Fibroblast of lung (primary cell): ENCODE data around the gene UGP2. TPM values are rescaled to one million over a fixed set of nuclear protein-coding genes. Genes with fewer than 3 reads are reported as not detected.
A peak's percentile ranks its signal among the peaks of the same experiment; 100 is the strongest.

Source experiments
- DNase-seq, 2 donors: peaks; one replicate each; pipeline versions ENCODE4 v3.0.0 to v3.0.0-alpha.2; 2010; ENCODE audit warnings: low read depth in 2 of 2
- H2AFZ ChIP-seq: 2 replicates; pipeline ENCODE4 v1.5.1; 2012; ENCODE audit warnings: low read length, control low read depth, inconsistent platforms
- H3K27ac ChIP-seq: 2 replicates; pipeline ENCODE4 v1.5.1; 2011; ENCODE audit warnings: low read length, control low read depth; ENCODE audit not compliant: insufficient read depth
- H3K27me3 ChIP-seq: 2 replicates; pipeline ENCODE4 v1.5.1; 2011; ENCODE audit warnings: mild to moderate bottlenecking, low read length; ENCODE audit not compliant: control insufficient read depth, insufficient read depth
- H3K36me3 ChIP-seq: 2 replicates; pipeline ENCODE4 v1.5.1; 2011; ENCODE audit warnings: low read length; ENCODE audit not compliant: control insufficient read depth, insufficient read depth
- H3K4me1 ChIP-seq: 2 replicates; pipeline ENCODE4 v1.5.1; 2011; ENCODE audit warnings: low read length; ENCODE audit not compliant: control insufficient read depth, insufficient read depth; ENCODE audit errors: extremely low read depth
- H3K4me2 ChIP-seq: 2 replicates; pipeline ENCODE4 v1.5.1; 2011; ENCODE audit warnings: low read length, control low read depth; ENCODE audit not compliant: insufficient read depth; ENCODE audit errors: extremely low read depth
- H3K4me3 ChIP-seq, 4 experiments: fragments of 200-600 bp in 1 of 4; sonication (generic) in 1 of 4; replicated peaks in 1 of 4; 2 replicates each; pipeline ENCODE4 v1.5.1; 2011 to 2016; ENCODE audit warnings: low read length in 4 of 4, low read depth in 3 of 4, mild to moderate bottlenecking in 3 of 4, control low read depth in 2 of 4, inconsistent platforms in 1 of 4, mixed read lengths in 1 of 4; ENCODE audit not compliant: insufficient read depth in 1 of 4; ENCODE audit errors: control extremely low read depth in 1 of 4
- H3K79me2 ChIP-seq: 2 replicates; pipeline ENCODE4 v1.5.1; 2012; ENCODE audit warnings: mild to moderate bottlenecking, low read length, inconsistent platforms; ENCODE audit not compliant: control insufficient read depth, insufficient read depth
- H3K9ac ChIP-seq: 2 replicates; pipeline ENCODE4 v1.5.1; 2011; ENCODE audit warnings: mild to moderate bottlenecking, low read length, control low read depth; ENCODE audit not compliant: insufficient read depth
- H3K9me3 ChIP-seq: 2 replicates; pipeline ENCODE4 v1.5.1; 2012; ENCODE audit warnings: low read depth, low read length; ENCODE audit not compliant: control insufficient read depth, insufficient read depth
- H4K20me1 ChIP-seq: 2 replicates; pipeline ENCODE4 v1.5.1; 2011; ENCODE audit warnings: low read length; ENCODE audit not compliant: control insufficient read depth, insufficient read depth; ENCODE audit errors: extremely low read depth
- EZH2 ChIP-seq: IDR thresholded peaks from 2 replicates; pipeline ENCODE4 v1.5.1; 2012; ENCODE audit warnings: low read length, control low read depth, mild to moderate bottlenecking; ENCODE audit errors: missing control alignments
- polyA plus RNA-seq, 2 donors: library from polyadenylated mRNA; depleted of rRNA in 1 of 2; stranded (reverse) in 1 of 2; unstranded in 1 of 2; fragments of >200 nt; gene quantifications; 2 replicates each; pipeline ENCODE4 v1.2.1, GENCODE V29; 2011 to 2012; ENCODE audit warnings: missing spikeins in 1 of 2
- total RNA-seq: library from RNA; depleted of rRNA; stranded (reverse); fragments of >200 nt; gene quantifications from 2 replicates; pipeline ENCODE4 v1.2.1, GENCODE V29; 2014
- TF ChIP-seq, protein P1 (sequence below), 2 donors: IDR thresholded peaks in 1 of 2; conservative IDR thresholded peaks in 1 of 2; 1 replicate in 1 of 2; 2 replicates in 1 of 2; pipeline ENCODE4 v1.5.1; 2011 to 2012; ENCODE audit warnings: low read length in 2 of 2, control low read depth in 1 of 2, inconsistent platforms in 1 of 2, low read depth in 1 of 2, mild to moderate bottlenecking in 1 of 2

The UGP2 gene
- total and polyA plus RNA-seq, 2 donors (not counting 1 experiment from before 2014, with no cell fraction given): 77.8 to 180 TPM

- no peak for TF ChIP-seq EZH2
- TF ChIP-seq, protein P1, sequence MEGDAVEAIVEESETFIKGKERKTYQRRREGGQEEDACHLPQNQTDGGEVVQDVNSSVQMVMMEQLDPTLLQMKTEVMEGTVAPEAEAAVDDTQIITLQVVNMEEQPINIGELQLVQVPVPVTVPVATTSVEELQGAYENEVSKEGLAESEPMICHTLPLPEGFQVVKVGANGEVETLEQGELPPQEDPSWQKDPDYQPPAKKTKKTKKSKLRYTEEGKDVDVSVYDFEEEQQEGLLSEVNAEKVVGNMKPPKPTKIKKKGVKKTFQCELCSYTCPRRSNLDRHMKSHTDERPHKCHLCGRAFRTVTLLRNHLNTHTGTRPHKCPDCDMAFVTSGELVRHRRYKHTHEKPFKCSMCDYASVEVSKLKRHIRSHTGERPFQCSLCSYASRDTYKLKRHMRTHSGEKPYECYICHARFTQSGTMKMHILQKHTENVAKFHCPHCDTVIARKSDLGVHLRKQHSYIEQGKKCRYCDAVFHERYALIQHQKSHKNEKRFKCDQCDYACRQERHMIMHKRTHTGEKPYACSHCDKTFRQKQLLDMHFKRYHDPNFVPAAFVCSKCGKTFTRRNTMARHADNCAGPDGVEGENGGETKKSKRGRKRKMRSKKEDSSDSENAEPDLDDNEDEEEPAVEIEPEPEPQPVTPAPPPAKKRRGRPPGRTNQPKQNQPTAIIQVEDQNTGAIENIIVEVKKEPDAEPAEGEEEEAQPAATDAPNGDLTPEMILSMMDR (conservative IDR thresholded peaks at IDR 0.05 in 1 of 2, IDR thresholded peaks at IDR 0.05 in 1 of 2; ENCODE audit: low read depth in 1 of 2, low read length in 2 of 2): no peak
- peak in 1 of 2 donors; percentile 34 for DNase-seq
- no peaks in the 10 kb centered on the region for H3K36me3 ChIP-seq
- H3K4me2 ChIP-seq: no peak overlapping the region
- H3K9ac ChIP-seq: no peak overlapping the region
- H3K27ac ChIP-seq: no peak overlapping the region
- no peak overlapping the region for H2AFZ ChIP-seq
- H3K27me3 ChIP-seq: no peaks in the 10 kb centered on the region
- peaks cover 2% of the 10 kb centered on the region for H3K4me1 ChIP-seq
- H4K20me1 ChIP-seq: no peaks in the 10 kb centered on the region
- H3K9me3 ChIP-seq: no peaks in the 10 kb centered on the region
- no peak overlapping the region for H3K4me3 ChIP-seq
- H3K79me2 ChIP-seq: peaks cover 4% of the 10 kb centered on the region
These were observed 34.0 kb downstream of the UGP2 start for GRCh38 chr2:63875559-63876245.

GRCh38 chr2:63876311-63876710 lies 34.6 kb downstream of the UGP2 start:
- Histone ChIP-seq H3K9ac (no peak overlapping the region), H3K36me3 (no peaks in the 10 kb centered on the region), H3K4me3 (no peak overlapping the region), H2AFZ (no peak overlapping the region), H4K20me1 (no peaks in the 10 kb centered on the region), H3K27me3 (no peaks in the 10 kb centered on the region), H3K4me1 (peaks cover 2% of the 10 kb centered on the region), H3K79me2 (peaks cover 4% of the 10 kb centered on the region), H3K4me2 (no peak overlapping the region), H3K9me3 (no peaks in the 10 kb centered on the region), H3K27ac (no peak overlapping the region)
- TF ChIP-seq EZH2: no peak
- DNase-seq: peak in 1 of 2 donors; percentile 53

DNA sequence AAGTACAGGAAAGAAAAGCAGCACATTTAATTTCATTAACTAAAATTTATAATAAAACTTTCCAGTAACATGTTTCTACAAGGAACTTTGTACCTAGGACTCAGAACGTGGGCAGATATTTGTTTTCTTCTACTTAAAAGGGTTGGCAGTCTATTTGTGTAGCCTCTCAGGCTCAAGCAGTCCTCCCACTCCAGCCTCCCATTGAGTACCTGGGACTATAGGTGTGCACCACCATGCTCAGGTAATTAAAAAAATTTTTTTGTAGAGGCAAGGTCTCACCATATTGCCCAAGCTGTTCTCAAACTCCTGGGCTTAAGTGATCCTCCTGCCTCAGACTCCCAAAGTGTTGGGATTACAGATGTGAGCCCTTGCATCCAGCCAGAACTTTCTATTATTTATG lies 36.8 kb downstream of the UGP2 start:
- no peak overlapping the region for H3K4me3 ChIP-seq
- no peak for DNase-seq
- no peaks in the 10 kb centered on the region for H3K27me3 ChIP-seq
- TF ChIP-seq, protein P1 (conservative IDR thresholded peaks at IDR 0.05 in 1 of 2, IDR thresholded peaks at IDR 0.05 in 1 of 2; ENCODE audit: low read depth in 1 of 2, low read length in 2 of 2): no peak
- TF ChIP-seq EZH2: no peak
- H3K27ac ChIP-seq: no peak overlapping the region
- peaks cover 4% of the 10 kb centered on the region for H3K79me2 ChIP-seq
- no peaks in the 10 kb centered on the region for H3K9me3 ChIP-seq
- no peak overlapping the region for H3K4me2 ChIP-seq
- H3K36me3 ChIP-seq: no peaks in the 10 kb centered on the region
- no peak overlapping the region for H3K9ac ChIP-seq
- no peaks in the 10 kb centered on the region for H4K20me1 ChIP-seq
- no peak overlapping the region for H2AFZ ChIP-seq
- no peaks in the 10 kb centered on the region for H3K4me1 ChIP-seq
